Gastroesophageal sphincter (tissue), 4 donors: ENCODE measurements around the gene HDDC3. TPM values are rescaled to one million over a fixed set of nuclear protein-coding genes. Genes with fewer than 3 reads are reported as not detected.

ENCODE experiments used
- ATAC-seq: fragments of 150-250 bp; one replicate; pipeline ENCODE4 v1.9.1; 2016; ENCODE audit warnings: mild to moderate bottlenecking, moderate library complexity
- H3K27ac ChIP-seq, 4 donors: fragments of 200-600 bp; sonication (generic) in 3 of 4; 1 replicate in 3 of 4; 2 replicates in 1 of 4; pipeline ENCODE4 v1.5.1; 2016 to 2019
- H3K27me3 ChIP-seq: fragments of 200-600 bp; sonication (generic); one replicate; pipeline ENCODE4 v1.5.1; 2019
- H3K36me3 ChIP-seq, 2 donors: fragments of 200-600 bp; sonication (generic); one replicate each; pipeline ENCODE4 v1.5.1; 2019; ENCODE audit warnings: control low read depth in 1 of 2
- H3K4me1 ChIP-seq, 3 donors: fragments of 200-600 bp; sonication (generic); 1 replicate in 2 of 3; 2 replicates in 1 of 3; pipeline ENCODE4 v1.5.1; 2016 to 2019; ENCODE audit warnings: control low read depth in 2 of 3
- H3K4me3 ChIP-seq, 2 donors: fragments of 200-600 bp; sonication (generic); one replicate each; pipeline ENCODE4 v1.5.1; 2019; ENCODE audit warnings: mild to moderate bottlenecking in 1 of 2, moderate library complexity in 1 of 2
- H3K9me3 ChIP-seq, 3 donors: fragments of 200-600 bp; sonication (generic); one replicate each; pipeline ENCODE4 v1.5.1; 2017 to 2019; ENCODE audit warnings: control low read depth in 2 of 3
- CTCF ChIP-seq, 4 experiments: fragments of 200-600 bp in 2 of 4; fragments of 450-650 bp in 2 of 4; sonication (generic) in 1 of 4; IDR thresholded peaks; one replicate each; pipeline ENCODE4 v1.5.1; 2017 to 2019; ENCODE audit warnings: antibody characterized with exemption in 4 of 4, mild to moderate bottlenecking in 2 of 4, moderate library complexity in 2 of 4
- EP300 ChIP-seq: sonication (generic); formaldehyde crosslinking; IDR thresholded peaks from one replicate; pipeline ENCODE4 v1.6.1; 2017; ENCODE audit warnings: antibody characterized with exemption, mild to moderate bottlenecking
- POLR2A ChIP-seq, 2 donors: fragments of 450-650 bp; IDR thresholded peaks; one replicate each; pipeline ENCODE4 v1.6.1; 2017; ENCODE audit warnings: antibody characterized with exemption in 2 of 2, mild to moderate bottlenecking in 2 of 2, moderate library complexity in 1 of 2
- POLR2AphosphoS5 ChIP-seq: sonication (generic); formaldehyde crosslinking; IDR thresholded peaks from one replicate; pipeline ENCODE4 v1.6.1; 2017; ENCODE audit warnings: antibody characterized with exemption
- WGBS, 2 donors: methylation state at CpG; one replicate each; pipeline ENCODE4 v1.1.5; 2018; ENCODE audit warnings: low coverage in 1 of 2; 5-methylcytosine and 5-hydroxymethylcytosine counted together
- total RNA-seq, 4 donors: library from RNA; depleted of rRNA; stranded (reverse); fragments of >200 nt; gene quantifications; one replicate each; pipeline ENCODE4 v1.1.0, GENCODE V29; 2016

HDDC3 gene
- total RNA-seq, 4 donors from 2014 or later, result 5.9 to 17.1 (median 8.3) TPM

GRCh38 chr15:90891346-90891949, 40.9 kb downstream of the HDDC3 start:
- Histone ChIP-seq H3K27me3 (no peaks in the 10 kb centered on the region), H3K36me3 (peaks cover 0 to 96% of the 10 kb centered on the region in 2 donors), H3K4me1 (peaks cover 0 to 9% (median 0%) of the 10 kb centered on the region in 3 donors), H3K9me3 (no peaks in the 10 kb centered on the region), H3K27ac (no peak overlapping the region), H3K4me3 (no peak overlapping the region)
- no peak for ATAC-seq
- 80% methylated on average over 3 of the region's 8 CpGs; no CpG with 5 or more reads in 1 of the 2 donors for WGBS, 2 donors
- no peak for TF ChIP-seq CTCF (IDR thresholded peaks at IDR 0.05)
- TF ChIP-seq POLR2AphosphoS5, result no peak
- TF ChIP-seq EP300, result no peak
- TF ChIP-seq POLR2A (IDR thresholded peaks at IDR 0.05), result no peak

GRCh38 chr15:90890839-90891238, 41.5 kb downstream of the HDDC3 start:
- H3K27ac ChIP-seq, result no peak overlapping the region
- no peaks in the 10 kb centered on the region for H3K27me3 ChIP-seq
- TF ChIP-seq POLR2A (IDR thresholded peaks at IDR 0.05) (no peak), EP300 (no peak), POLR2AphosphoS5 (no peak), CTCF (IDR thresholded peaks at IDR 0.05) (no peak)
- peaks cover 0 to 90% of the 10 kb centered on the region in 2 donors for H3K36me3 ChIP-seq
- H3K4me1 ChIP-seq, result peaks cover 0 to 15% (median under 1%) of the 10 kb centered on the region in 3 donors
- no peak for ATAC-seq
- H3K4me3 ChIP-seq, result no peak overlapping the region
- no peaks in the 10 kb centered on the region for H3K9me3 ChIP-seq
- 91 to 100% methylated on average over 1 to 6 of the region's 12 CpGs for WGBS, 2 donors

- Histone ChIP-seq H3K4me1 (peaks cover 0 to 25% (median 10%) of the 10 kb centered on the region in 3 donors), H3K27ac (no peak overlapping the region), H3K36me3 (peaks cover 0 to 80% of the 10 kb centered on the region in 2 donors), H3K4me3 (no peak overlapping the region), H3K27me3 (no peaks in the 10 kb centered on the region), H3K9me3 (no peaks in the 10 kb centered on the region)
- 94% methylated on average over 12 of the region's 31 CpGs; no CpG with 5 or more reads in 1 of the 2 donors for WGBS, 2 donors
- ATAC-seq, result no peak
- TF ChIP-seq EP300 (no peak), POLR2AphosphoS5 (no peak), POLR2A (IDR thresholded peaks at IDR 0.05) (no peak), CTCF (IDR thresholded peaks at IDR 0.05) (no peak)
Measured at GRCh38 chr15:90889736-90890456, 42.5 kb downstream of the HDDC3 start.

GRCh38 chr15:90889313-90889730, 43.0 kb downstream of the HDDC3 start:
- H3K36me3 ChIP-seq, result peaks cover 0 to 75% of the 10 kb centered on the region in 2 donors
- no peak overlapping the region for H3K4me3 ChIP-seq
- peaks cover 0 to 31% (median 14%) of the 10 kb centered on the region in 3 donors for H3K4me1 ChIP-seq
- H3K27ac ChIP-seq, result no peak overlapping the region
- H3K27me3 ChIP-seq, result no peaks in the 10 kb centered on the region
- no peaks in the 10 kb centered on the region for H3K9me3 ChIP-seq
- WGBS, 2 donors, result 20% methylated on average over 1 of the region's 18 CpGs; no CpG with 5 or more reads in 1 of the 2 donors
- TF ChIP-seq EP300 (no peak), POLR2AphosphoS5 (no peak), CTCF (IDR thresholded peaks at IDR 0.05) (no peak), POLR2A (IDR thresholded peaks at IDR 0.05) (no peak)
- ATAC-seq, result no peak
